Measurements from ENCODE around the gene SLC6A7. TPM values are rescaled to one million over a fixed set of nuclear protein-coding genes. Genes with fewer than 3 reads are reported as not detected.

The SLC6A7 gene
- polyA plus RNA-seq, 1 experiment: not detected

- CTCF ChIA-PET: interaction anchor here (0.8 to 6.4 kb wide), 15 partner anchors 9 to 381 kb away, joined by 3 to 59 read pairs (median 5); no protein-coding TSS in a partner anchor
- POLR2A ChIA-PET: no interaction called here
- Histone ChIP-seq H3K27ac (ENCODE audit: low read depth, low read length) (no peak overlapping the region), H3K9me3 (ENCODE audit: control insufficient read depth, insufficient read depth, low read length) (no peaks in the 10 kb centered on the region; the same call in 1 of the 2 replicates), H3K4me3 (ENCODE audit: low read depth, low read length) (no peak overlapping the region), H3K27me3 (ENCODE audit: control insufficient read depth, insufficient read depth, low read length) (no peaks in the 10 kb centered on the region)
- TF ChIP-seq CTCF (IDR thresholded peaks at IDR 0.05; ENCODE audit: low read depth, low read length): no peak
- DNase-seq (ENCODE audit: low read depth, low spot score): no peak
These were observed 29.3 kb downstream of the SLC6A7 start for GRCh38 chr5:150219142-150219541.

DNA sequence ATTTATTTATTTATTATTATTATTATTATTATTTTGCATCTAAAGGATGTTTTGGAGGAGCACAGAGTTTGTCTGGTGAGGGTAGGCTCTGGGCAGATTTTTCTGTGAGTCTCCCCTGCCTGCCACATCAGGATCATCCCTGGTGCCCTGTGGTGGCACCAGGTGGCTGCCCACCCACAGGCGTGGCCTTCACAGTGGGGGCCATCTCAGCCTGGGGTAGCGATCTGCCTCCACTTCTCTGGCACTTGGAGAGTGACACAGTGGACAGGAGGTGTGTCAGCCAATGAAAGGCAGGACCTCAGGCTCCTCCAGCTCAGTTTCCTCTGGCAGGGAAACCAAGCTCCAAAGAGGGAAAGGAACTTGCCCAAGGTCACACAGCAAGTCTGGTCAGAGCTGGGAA, 30.0 kb downstream of the SLC6A7 start:
- DNase-seq (ENCODE audit: low read depth, low spot score): no peak

DNA sequence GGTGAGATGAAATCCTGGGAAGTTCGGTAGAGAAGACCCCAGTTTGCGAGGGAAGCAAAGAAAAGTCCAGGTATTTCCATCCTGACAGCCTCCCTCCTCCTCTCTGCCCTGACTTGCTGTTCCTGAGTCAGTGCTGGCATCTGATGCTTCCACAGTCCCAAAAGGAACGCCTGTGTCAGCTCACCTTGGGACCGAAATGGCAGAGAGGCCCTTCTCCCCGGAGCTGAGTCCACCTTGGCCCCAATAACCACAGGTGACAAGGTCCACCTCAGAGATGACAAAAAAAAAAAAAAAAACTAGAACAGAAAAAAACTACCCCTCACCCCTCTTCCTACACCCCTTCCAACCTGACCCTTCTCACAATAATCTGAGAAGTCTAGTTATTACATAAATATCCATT, 31.6 kb downstream of the SLC6A7 start:
- ChIA-PET CTCF (no interaction called here), POLR2A (no interaction called here)
- no peak for DNase-seq (ENCODE audit: low read depth, low spot score)
- no peak overlapping the region for H3K27ac ChIP-seq (ENCODE audit: low read depth, low read length)
- no peak overlapping the region for H3K4me3 ChIP-seq (ENCODE audit: low read depth, low read length)
- H3K9me3 ChIP-seq (ENCODE audit: control insufficient read depth, insufficient read depth, low read length): no peaks in the 10 kb centered on the region; the same call in 1 of the 2 replicates
- no peaks in the 10 kb centered on the region for H3K27me3 ChIP-seq (ENCODE audit: control insufficient read depth, insufficient read depth, low read length)
- no peak for TF ChIP-seq CTCF (IDR thresholded peaks at IDR 0.05; ENCODE audit: low read depth, low read length)

More for the DNA sequence above, 30.0 kb downstream of the SLC6A7 start:
- TF ChIP-seq CTCF (IDR thresholded peaks at IDR 0.05; ENCODE audit: low read depth, low read length): no peak
- H3K27me3 ChIP-seq (ENCODE audit: control insufficient read depth, insufficient read depth, low read length): no peaks in the 10 kb centered on the region
- no peak overlapping the region for H3K4me3 ChIP-seq (ENCODE audit: low read depth, low read length)
- ChIA-PET CTCF (interaction anchor here (1.6 to 6.4 kb wide), 3 partner anchors 12 to 130 kb away, joined by 4 to 59 read pairs (median 18); no protein-coding TSS in a partner anchor), POLR2A (no interaction called here)
- H3K27ac ChIP-seq (ENCODE audit: low read depth, low read length): no peak overlapping the region
- no peaks in the 10 kb centered on the region; the same call in 1 of the 2 replicates for H3K9me3 ChIP-seq (ENCODE audit: control insufficient read depth, insufficient read depth, low read length)

DNA sequence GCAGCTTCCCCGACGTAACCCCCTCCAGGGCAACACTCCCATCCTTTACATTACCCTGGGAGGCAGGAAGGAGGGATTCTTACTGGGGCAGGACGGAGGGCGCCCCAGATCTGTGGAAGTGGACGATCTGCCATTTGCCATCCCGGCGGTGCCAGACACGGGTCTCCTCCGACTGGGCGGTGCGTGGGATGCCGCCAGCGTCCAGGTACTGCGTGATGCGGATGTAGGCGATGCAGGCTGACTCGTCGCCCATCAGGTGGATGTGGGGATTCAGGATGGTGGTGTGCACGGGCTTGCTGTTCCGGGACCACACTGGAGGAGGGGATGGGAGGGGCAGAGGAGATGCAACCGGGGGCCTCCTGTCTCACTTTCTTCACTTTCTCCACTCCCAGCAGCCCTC, 33.0 kb downstream of the SLC6A7 start:
- TF ChIP-seq CTCF (IDR thresholded peaks at IDR 0.05; ENCODE audit: low read depth, low read length): no peak
- DNase-seq (ENCODE audit: low read depth, low spot score): no peak
- H3K9me3 ChIP-seq (ENCODE audit: control insufficient read depth, insufficient read depth, low read length): no peaks in the 10 kb centered on the region; the same call in 1 of the 2 replicates
- ChIA-PET POLR2A (no interaction called here), CTCF (no interaction called here)
- no peak overlapping the region for H3K4me3 ChIP-seq (ENCODE audit: low read depth, low read length)
- H3K27ac ChIP-seq (ENCODE audit: low read depth, low read length): no peak overlapping the region
- H3K27me3 ChIP-seq (ENCODE audit: control insufficient read depth, insufficient read depth, low read length): no peaks in the 10 kb centered on the region

GRCh38 chr5:150223474-150223873, 33.6 kb downstream of the SLC6A7 start:
- Histone ChIP-seq H3K27me3 (ENCODE audit: control insufficient read depth, insufficient read depth, low read length) (no peaks in the 10 kb centered on the region), H3K4me3 (ENCODE audit: low read depth, low read length) (no peak overlapping the region), H3K27ac (ENCODE audit: low read depth, low read length) (no peak overlapping the region), H3K9me3 (ENCODE audit: control insufficient read depth, insufficient read depth, low read length) (no peaks in the 10 kb centered on the region; the same call in 1 of the 2 replicates)
- DNase-seq (ENCODE audit: low read depth, low spot score): no peak
- no peak for TF ChIP-seq CTCF (IDR thresholded peaks at IDR 0.05; ENCODE audit: low read depth, low read length)
- POLR2A ChIA-PET: no interaction called here
- CTCF ChIA-PET: interaction anchor here (1.1 kb wide), 1 partner anchor 94 kb away, joined by 3 read pairs; no protein-coding TSS in a partner anchor

Data from AG04450 (cell line).